GM13976 (cell line): ENCODE measurements around the gene SLC30A1.
A peak's percentile ranks its signal among the peaks of the same experiment; 100 is the strongest.

Source experiments
- DNase-seq: peaks from one replicate; pipeline ENCODE4 v3.0.0; 2012; ENCODE audit warnings: low spot score
- CTCF ChIP-seq: IDR thresholded peaks from 2 replicates; pipeline ENCODE4 v1.5.1; 2012; ENCODE audit warnings: borderline replicate concordance, mild to moderate bottlenecking; ENCODE audit not compliant: insufficient read depth; ENCODE audit errors: extremely low read depth, missing control alignments, control extremely low read depth
- in situ Hi-C: fragments of 300-500 bp; cut with MboI; formaldehyde crosslinking; loops from one replicate; pipeline ENCODE4 v1.12.0; 2022; ENCODE audit warnings: low sequenced_read_pairs, mixed read lengths, inconsistent platforms; ENCODE audit not compliant: unreplicated experiment

The SLC30A1 gene

GRCh38 chr1:211586538-211586937 is 7.6 kb upstream of the SLC30A1 start:
- no peak for TF ChIP-seq CTCF
- in situ Hi-C loops, result no loop called here

GRCh38 chr1:211583011-211583992 is 4.3 kb upstream of the SLC30A1 start:
- no peak for TF ChIP-seq CTCF
- DNase-seq, result no peak
- in situ Hi-C loops, result no loop called here

More at GRCh38 chr1:211586538-211586937, 7.6 kb upstream of the SLC30A1 start:
- DNase-seq, result no peak

- in situ Hi-C loops, result no loop called here
- no peak for TF ChIP-seq CTCF
- no peak for DNase-seq
Measured at GRCh38 chr1:211581526-211581925, 2.6 kb upstream of the SLC30A1 start.

- DNase-seq, result no peak
- in situ Hi-C loops, result no loop called here
- no peak for TF ChIP-seq CTCF
Measured at GRCh38 chr1:211580303-211580687, 1.3 kb upstream of the SLC30A1 start.

GRCh38 chr1:211579440-211580302 is 710 bp upstream of the SLC30A1 start:
- TF ChIP-seq CTCF, result no peak
- in situ Hi-C loops, result no loop called here
- no peak for DNase-seq

- DNase-seq, result peak; percentile 81
- TF ChIP-seq CTCF, result peak; percentile 92
- in situ Hi-C loops, result no loop called here
Measured at GRCh38 chr1:211577819-211578639, 932 bp downstream of the SLC30A1 start.
